PC-3 (cell line): Measurements from ENCODE around the gene PGC. TPM values are rescaled to one million over a fixed set of nuclear protein-coding genes. Genes with fewer than 3 reads are reported as not detected.

ENCODE experiments used
- ATAC-seq: fragments of 200-7000 bp; cut with Tn5 transposase; 2 replicates; pipeline ENCODE4 v1.9.1; 2020; ENCODE audit warnings: mild to moderate bottlenecking, moderate library complexity
- BruUV-seq: library from RNA; stranded (reverse); fragments of 400-500 nt; replicated peaks from 2 replicates; lab custom pipeline; 2021; lab: Mats Ljungman, UMichigan
- CTCF ChIA-PET: fragments of 300-600 bp; sonication (Branson Sonifier 250); formaldehyde crosslinking; loops from one replicate; lab custom pipeline; 2022; ENCODE audit warnings: antibody characterized with exemption; lab: Charles Lee
- POLR2A ChIA-PET: fragments of 300-600 bp; sonication (Branson Sonifier 250); formaldehyde crosslinking; loops from one replicate; lab custom pipeline; 2022; ENCODE audit warnings: antibody characterized with exemption; ENCODE audit not compliant: unreplicated experiment; lab: Charles Lee
- DNase-seq: peaks from one replicate; pipeline ENCODE4 v3.0.0-alpha.2; 2015
- H2AFZ ChIP-seq: fragments of 300-600 bp; sonication (generic); 2 replicates; pipeline ENCODE4 v1.6.0; 2016; ENCODE audit warnings: antibody characterized with exemption, low read length
- H3F3A ChIP-seq: fragments of 300-600 bp; sonication (generic); one replicate; pipeline ENCODE4 v1.6.0; 2017; ENCODE audit warnings: antibody characterized with exemption, low read length, control low read depth, mild to moderate bottlenecking; ENCODE audit not compliant: unreplicated experiment
- H3K27ac ChIP-seq: fragments of 300-600 bp; sonication (generic); 2 replicates; pipeline ENCODE4 v1.5.1; 2016; ENCODE audit warnings: mild to moderate bottlenecking, low read length
- H3K27me3 ChIP-seq: fragments of 300-600 bp; sonication (generic); 2 replicates; pipeline ENCODE4 v1.6.1; 2016; ENCODE audit warnings: low read length, mixed read lengths
- H3K36me3 ChIP-seq: fragments of 300-600 bp; sonication (generic); 2 replicates; pipeline ENCODE4 v1.6.1; 2016; ENCODE audit warnings: low read depth, mixed run types, low read length, mixed read lengths
- H3K4me1 ChIP-seq: fragments of 300-600 bp; sonication (generic); 2 replicates; pipeline ENCODE4 v1.5.1; 2016; ENCODE audit warnings: low read length; ENCODE audit not compliant: insufficient read depth
- H3K4me2 ChIP-seq: fragments of 300-600 bp; sonication (generic); 2 replicates; pipeline ENCODE4 v1.6.0; 2016; ENCODE audit warnings: low read length
- H3K4me3 ChIP-seq: fragments of 300-600 bp; sonication (generic); 2 replicates; pipeline ENCODE4 v1.5.1; 2016; ENCODE audit warnings: mild to moderate bottlenecking, low read length, mixed read lengths
- H3K79me2 ChIP-seq: fragments of 300-600 bp; sonication (generic); 2 replicates; pipeline ENCODE4 v1.6.1; 2017; ENCODE audit warnings: low read length, mixed read lengths
- H3K9ac ChIP-seq: fragments of 300-600 bp; sonication (generic); 2 replicates; pipeline ENCODE4 v1.6.0; 2016; ENCODE audit warnings: mild to moderate bottlenecking, low read length
- H3K9me2 ChIP-seq: fragments of 300-600 bp; sonication (generic); replicated peaks from 2 replicates; pipeline ENCODE4 v1.6.1; 2016; ENCODE audit warnings: mixed run types, low read length, mixed read lengths
- H3K9me3 ChIP-seq: fragments of 300-600 bp; sonication (generic); 2 replicates; pipeline ENCODE4 v1.6.1; 2016; ENCODE audit warnings: low read length, mixed read lengths
- H4K20me1 ChIP-seq: fragments of 300-600 bp; sonication (generic); 2 replicates; pipeline ENCODE4 v1.6.1; 2016; ENCODE audit warnings: low read length, mixed read lengths
- EZH2 ChIP-seq: fragments of 300-600 bp; sonication (generic); IDR thresholded peaks from one replicate; pipeline ENCODE4 v1.6.1; 2017; ENCODE audit warnings: antibody characterized with exemption, mild to moderate bottlenecking, low read length; ENCODE audit not compliant: unreplicated experiment
- EZH2phosphoT487 ChIP-seq: fragments of 300-600 bp; sonication (generic); IDR thresholded peaks from 2 replicates; pipeline ENCODE4 v1.6.1; 2018; ENCODE audit warnings: mild to moderate bottlenecking, antibody characterized with exemption, low read length, borderline replicate concordance
- intact Hi-C: fragments of 100-400 bp; cut with micrococcal nuclease; formaldehyde crosslinking; loops from 2 replicates; pipeline ENCODE4 v1.9.0; 2023
- total RNA-seq: library from RNA; depleted of rRNA; stranded (reverse); fragments of >200 nt; gene quantifications from 2 replicates; pipeline ENCODE4 v1.2.3, GENCODE V29; 2014
- TF ChIP-seq, protein P1 (sequence below): fragments of 300-600 bp; sonication (generic); conservative IDR thresholded peaks from 2 replicates; pipeline ENCODE4 v1.5.1; 2017; ENCODE audit warnings: antibody characterized with exemption, low read depth, mild to moderate bottlenecking, low read length

The PGC gene
- total RNA-seq, 1 experiment from 2014 or later = not detected

DNA sequence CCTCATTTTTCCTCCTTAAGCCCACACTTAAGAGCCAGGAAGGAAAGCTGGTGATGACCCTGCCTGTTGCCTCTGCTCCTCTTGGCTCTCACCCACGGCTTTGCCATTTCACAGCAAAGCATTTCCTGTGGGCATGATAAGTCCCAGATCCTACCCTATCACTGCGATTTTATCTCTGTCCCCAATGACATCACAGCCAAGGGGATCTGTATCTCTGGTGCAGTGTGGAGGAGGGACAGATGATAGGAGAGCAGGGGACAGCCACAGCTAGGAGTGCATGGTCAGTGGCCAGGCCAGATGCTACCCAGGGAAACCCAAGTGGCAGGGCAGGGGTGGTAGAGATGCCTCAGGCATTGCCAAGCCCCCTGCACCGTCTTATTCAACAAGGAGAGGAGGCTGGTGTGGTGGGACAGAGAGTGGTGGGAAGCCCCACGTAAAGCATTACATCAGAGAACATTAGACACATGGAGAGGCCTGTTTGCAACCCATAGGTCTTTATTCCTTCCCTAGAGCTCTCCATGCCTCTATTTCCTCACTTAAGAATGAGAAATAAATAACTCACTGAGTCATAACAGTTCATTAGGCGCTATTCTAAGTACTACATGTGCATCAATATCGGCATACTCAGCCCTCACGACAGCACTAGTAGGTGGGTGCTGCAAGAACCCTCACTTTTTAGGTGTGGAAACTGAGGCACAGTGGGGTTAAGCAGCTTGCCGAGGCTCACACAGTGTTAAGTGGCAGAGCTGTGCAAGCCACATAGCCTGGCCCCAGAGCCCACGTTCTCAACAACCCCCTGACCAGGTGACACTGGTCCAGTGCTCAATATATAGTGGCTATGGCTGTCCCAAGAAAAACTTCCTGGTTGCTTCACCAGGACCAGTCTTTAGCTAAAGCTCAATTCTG, 16.4 kb downstream of the PGC start:
- no peaks in the 10 kb centered on the region for H3K36me3 ChIP-seq
- no peaks in the 10 kb centered on the region for H3F3A ChIP-seq
- intact Hi-C loops = no loop called here
- H3K4me1 ChIP-seq = peaks cover 9% of the 10 kb centered on the region; the same call in 1 of the 2 replicates
- no peak for DNase-seq
- CTCF ChIA-PET = no interaction called here
- no peaks in the 10 kb centered on the region for H3K79me2 ChIP-seq
- H3K27ac ChIP-seq = no peak overlapping the region
- TF ChIP-seq EZH2 = no peak
- no peak for TF ChIP-seq EZH2phosphoT487
- TF ChIP-seq, protein P1, sequence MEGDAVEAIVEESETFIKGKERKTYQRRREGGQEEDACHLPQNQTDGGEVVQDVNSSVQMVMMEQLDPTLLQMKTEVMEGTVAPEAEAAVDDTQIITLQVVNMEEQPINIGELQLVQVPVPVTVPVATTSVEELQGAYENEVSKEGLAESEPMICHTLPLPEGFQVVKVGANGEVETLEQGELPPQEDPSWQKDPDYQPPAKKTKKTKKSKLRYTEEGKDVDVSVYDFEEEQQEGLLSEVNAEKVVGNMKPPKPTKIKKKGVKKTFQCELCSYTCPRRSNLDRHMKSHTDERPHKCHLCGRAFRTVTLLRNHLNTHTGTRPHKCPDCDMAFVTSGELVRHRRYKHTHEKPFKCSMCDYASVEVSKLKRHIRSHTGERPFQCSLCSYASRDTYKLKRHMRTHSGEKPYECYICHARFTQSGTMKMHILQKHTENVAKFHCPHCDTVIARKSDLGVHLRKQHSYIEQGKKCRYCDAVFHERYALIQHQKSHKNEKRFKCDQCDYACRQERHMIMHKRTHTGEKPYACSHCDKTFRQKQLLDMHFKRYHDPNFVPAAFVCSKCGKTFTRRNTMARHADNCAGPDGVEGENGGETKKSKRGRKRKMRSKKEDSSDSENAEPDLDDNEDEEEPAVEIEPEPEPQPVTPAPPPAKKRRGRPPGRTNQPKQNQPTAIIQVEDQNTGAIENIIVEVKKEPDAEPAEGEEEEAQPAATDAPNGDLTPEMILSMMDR = no peak
- no peak overlapping the region for H3K4me2 ChIP-seq
- no peaks in the 10 kb centered on the region for H4K20me1 ChIP-seq
- H3K9me3 ChIP-seq = no peaks in the 10 kb centered on the region
- no peak for ATAC-seq
- POLR2A ChIA-PET = no interaction called here
- no peak overlapping the region for H3K4me3 ChIP-seq
- H3K9me2 ChIP-seq = no peaks in the 10 kb centered on the region
- BruUV-seq = no TSS peak
- H3K9ac ChIP-seq = no peak overlapping the region
- H3K27me3 ChIP-seq = no peaks in the 10 kb centered on the region
- no peak overlapping the region for H2AFZ ChIP-seq

DNA sequence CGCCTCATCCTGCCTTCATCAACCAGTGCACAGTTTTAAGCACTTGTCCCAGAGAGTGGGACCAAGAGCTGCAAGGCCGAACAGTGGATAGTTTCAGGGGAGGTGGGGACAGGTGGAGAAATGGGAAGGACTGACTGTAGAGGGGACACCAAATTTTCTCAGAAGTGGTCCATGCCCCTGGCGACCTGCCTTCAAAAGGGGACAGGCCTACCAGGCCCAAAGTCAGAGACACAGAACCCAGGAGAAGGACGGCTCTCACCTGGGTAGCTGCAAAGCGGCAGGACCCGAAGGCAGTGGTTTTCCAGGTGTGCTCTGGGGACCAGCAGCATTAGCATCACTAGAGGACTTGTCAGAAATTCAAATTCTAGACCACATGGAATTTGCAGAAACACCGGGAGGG, 17.6 kb downstream of the PGC start:
- Histone ChIP-seq H3K4me2 (no peak overlapping the region), H3K79me2 (no peaks in the 10 kb centered on the region), H3K36me3 (no peaks in the 10 kb centered on the region), H3F3A (no peaks in the 10 kb centered on the region), H3K9me2 (no peaks in the 10 kb centered on the region), H3K4me1 (0 out of 2 replicates have a peak, but pooled peaks cover 8% of the 10 kb centered on the region), H3K27me3 (no peaks in the 10 kb centered on the region), H3K9ac (no peak overlapping the region), H2AFZ (no peak overlapping the region), H3K27ac (no peak overlapping the region), H4K20me1 (no peaks in the 10 kb centered on the region), H3K4me3 (no peak overlapping the region), H3K9me3 (no peaks in the 10 kb centered on the region)
- no TSS peak for BruUV-seq
- intact Hi-C loops = no loop called here
- TF ChIP-seq EZH2phosphoT487 = no peak
- ChIA-PET POLR2A (no interaction called here), CTCF (no interaction called here)
- DNase-seq (no peak), ATAC-seq (no peak)

DNA sequence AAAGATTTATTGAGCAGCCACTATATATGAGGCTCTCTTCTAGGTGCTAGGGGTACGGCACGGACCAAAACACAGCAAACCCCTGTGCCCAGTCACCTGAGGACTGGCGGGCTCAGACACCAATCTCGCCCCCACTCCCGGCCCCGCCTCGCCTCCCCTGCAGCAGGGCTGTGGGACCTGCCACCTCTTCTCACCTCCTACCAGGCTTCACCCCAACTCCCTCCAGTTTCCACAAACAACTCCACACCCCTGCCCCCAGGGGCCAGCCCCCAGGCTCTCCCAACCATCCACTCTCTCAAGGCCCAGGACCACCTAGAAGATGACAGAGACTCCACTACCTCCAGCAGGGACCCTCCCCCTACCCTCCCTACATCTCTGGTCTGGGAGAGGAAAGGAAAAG, 18.2 kb downstream of the PGC start:
- H3K9me3 ChIP-seq = no peaks in the 10 kb centered on the region
- no peaks in the 10 kb centered on the region for H3K27me3 ChIP-seq
- no TSS peak for BruUV-seq
- H3F3A ChIP-seq = no peaks in the 10 kb centered on the region
- CTCF ChIA-PET = no interaction called here
- no peak overlapping the region for H2AFZ ChIP-seq
- H3K4me3 ChIP-seq = no peak overlapping the region
- no peak for ATAC-seq
- H3K4me1 ChIP-seq = 0 out of 2 replicates have a peak, but pooled peaks cover 8% of the 10 kb centered on the region
- POLR2A ChIA-PET = no interaction called here
- no peak overlapping the region for H3K27ac ChIP-seq
- no peaks in the 10 kb centered on the region for H4K20me1 ChIP-seq
- no peak overlapping the region for H3K9ac ChIP-seq
- H3K36me3 ChIP-seq = no peaks in the 10 kb centered on the region
- TF ChIP-seq EZH2phosphoT487 (no peak), EZH2 (no peak)
- TF ChIP-seq, protein P1 = no peak
- no peak overlapping the region for H3K4me2 ChIP-seq
- H3K79me2 ChIP-seq = no peaks in the 10 kb centered on the region
- intact Hi-C loops = no loop called here
- DNase-seq = no peak
- no peaks in the 10 kb centered on the region for H3K9me2 ChIP-seq
